Activated CD4-positive, alpha-beta T cell treated with anti-CD3 and anti-CD28 coated beads for 4 hours (primary cell): ENCODE measurements around the gene TBC1D5.

ENCODE experiments used
- DNase-seq, 2 donors: peaks; one replicate each; pipeline ENCODE4 v3.0.0-alpha.2; 2020

TBC1D5 gene

DNA sequence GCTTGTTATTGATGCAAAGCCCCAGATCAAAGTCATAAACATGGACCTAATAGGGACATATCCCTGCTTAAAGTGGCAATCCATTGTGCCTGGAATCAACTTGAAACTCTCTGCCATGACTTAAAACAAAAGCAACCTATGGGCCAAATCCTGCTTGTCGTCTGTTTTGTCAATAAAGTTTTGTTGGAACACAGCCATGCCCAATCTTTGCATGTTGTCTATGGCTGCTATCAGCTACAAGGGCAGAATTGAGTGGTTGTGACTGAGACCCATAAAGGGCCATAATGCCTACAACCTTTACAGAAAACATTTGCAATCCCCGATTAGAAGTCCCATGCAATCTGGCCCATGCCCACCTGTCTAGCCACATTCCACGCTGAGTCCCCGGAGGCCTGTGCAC lies 622.3 kb downstream of the TBC1D5 start:
- no peak for DNase-seq

DNA sequence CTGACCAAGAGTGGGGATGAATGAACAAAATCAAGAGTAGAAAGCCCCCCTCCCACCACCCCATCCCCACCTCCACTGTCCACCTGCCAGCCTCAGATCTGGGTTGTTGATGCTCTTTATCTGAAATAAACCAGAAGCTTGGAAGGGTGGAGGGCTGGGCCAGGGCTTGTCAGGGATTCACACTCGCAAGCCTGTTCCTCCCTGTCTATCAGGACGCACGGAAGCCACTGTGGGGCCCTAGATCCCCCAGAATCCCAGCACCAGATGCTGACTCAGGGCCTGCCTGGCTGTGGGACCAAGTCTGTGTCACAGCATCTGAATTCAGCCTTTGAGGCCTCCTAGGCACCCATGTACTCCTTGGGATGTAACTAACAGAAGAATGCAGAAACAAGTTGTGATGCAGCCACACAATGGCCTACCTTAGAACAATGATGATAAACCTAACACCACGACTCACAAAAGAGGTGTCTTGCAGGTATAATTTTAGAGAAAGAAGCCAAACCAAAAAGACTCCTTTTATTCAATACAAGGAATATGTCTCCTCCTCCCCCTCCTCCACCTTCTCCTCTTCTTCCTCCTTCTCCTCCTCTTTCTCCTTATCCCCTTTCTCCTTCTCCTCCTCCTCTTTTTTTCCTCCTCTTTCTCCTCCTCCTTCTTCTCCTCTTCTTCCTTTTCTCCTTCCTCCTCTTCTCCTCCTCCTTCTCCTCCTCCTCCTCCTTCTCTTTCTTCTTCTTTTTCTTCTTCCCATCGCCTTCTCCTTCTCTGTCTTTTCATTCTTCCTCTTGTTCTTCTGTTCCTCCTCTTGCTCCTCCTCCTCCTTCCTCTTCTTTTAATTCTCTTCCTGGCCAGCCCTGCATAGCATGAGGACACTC lies 623.0 kb downstream of the TBC1D5 start:
- DNase-seq, result no peak

DNA sequence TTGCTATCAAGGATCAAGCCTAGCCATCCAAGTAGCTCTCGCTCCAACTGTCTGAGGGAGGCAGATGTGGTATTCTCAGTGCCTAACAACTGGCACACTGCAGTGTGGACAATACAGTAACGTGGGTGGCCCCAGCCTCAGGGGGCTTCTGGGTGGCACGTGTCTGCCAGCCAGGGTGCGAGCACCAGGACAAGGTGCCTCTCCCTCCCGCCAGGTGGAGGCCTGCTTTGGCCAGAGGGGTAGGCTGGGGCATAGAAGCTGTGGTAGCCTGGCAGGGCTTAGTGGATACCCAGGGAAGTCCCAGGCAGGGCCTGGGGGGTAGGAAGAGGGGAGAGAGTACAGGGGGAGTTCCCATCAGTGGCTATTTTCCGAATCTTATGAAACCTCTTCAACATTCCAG lies 623.7 kb downstream of the TBC1D5 start:
- no peak for DNase-seq

DNA sequence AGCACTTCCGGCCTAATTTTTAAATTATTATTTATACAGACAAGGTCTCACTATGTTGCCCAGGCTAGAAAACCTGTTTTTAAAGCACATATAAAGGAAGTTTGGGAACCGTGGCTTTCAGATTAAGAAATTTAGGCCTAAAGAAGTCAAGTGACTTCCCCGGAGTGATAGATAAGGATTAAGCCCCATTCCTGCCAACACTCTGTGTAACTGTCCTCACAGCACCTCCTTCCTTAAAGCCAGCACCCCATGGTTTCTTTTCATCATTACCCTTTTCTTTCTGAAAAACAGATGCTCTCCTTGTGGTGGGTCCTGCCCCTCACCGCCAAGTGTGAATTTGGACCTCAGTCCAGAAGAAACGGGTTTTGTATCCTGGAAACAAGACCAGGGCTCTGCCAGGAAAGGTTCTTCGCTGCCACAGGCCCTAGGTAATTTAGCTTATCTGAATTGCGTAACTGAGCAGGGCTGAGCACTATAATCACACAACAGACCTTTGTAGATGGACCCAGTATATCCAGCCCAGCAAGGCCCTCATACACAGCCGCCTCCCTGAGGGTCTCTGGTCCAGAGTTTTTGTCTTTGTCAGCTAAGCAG lies 626.3 kb downstream of the TBC1D5 start:
- DNase-seq, result no peak

DNA sequence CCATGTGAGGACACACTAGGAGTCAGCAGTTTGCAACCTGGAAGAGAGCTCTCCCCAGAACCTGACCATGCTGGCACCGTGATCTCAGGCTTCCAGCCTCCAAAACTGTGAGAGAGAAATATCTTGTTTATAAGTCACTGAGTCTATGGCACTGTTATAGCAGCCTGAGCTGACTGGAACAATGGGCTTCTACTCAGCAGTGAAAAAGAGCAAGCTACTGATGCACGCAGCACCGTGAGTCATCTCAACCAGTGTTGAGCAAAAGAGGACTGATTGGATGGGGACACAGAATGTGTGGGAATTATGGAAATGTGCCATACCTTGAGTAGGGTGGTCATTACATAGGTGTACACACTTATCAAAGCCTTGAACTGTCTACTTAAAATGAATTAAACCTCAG lies 627.2 kb downstream of the TBC1D5 start:
- no peak for DNase-seq

DNA sequence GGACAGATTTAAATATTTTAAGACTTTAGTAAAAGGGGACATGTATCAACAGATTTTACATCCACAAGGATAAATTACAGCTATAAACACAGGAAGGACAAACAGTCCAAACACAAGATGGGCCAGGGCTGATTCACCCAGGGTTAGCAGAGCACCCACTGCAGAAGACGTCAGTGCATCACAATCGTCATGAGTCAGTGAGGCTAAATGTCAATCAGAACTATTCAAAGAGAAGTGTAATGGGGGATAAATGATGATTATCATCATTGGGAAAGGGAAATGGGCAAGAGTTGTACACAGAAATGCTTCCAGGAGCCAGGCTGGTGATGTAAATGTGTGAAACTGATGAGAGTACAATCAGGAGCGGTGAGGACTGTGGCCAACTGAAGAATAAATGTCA lies 630.8 kb downstream of the TBC1D5 start:
- no peak for DNase-seq

DNA sequence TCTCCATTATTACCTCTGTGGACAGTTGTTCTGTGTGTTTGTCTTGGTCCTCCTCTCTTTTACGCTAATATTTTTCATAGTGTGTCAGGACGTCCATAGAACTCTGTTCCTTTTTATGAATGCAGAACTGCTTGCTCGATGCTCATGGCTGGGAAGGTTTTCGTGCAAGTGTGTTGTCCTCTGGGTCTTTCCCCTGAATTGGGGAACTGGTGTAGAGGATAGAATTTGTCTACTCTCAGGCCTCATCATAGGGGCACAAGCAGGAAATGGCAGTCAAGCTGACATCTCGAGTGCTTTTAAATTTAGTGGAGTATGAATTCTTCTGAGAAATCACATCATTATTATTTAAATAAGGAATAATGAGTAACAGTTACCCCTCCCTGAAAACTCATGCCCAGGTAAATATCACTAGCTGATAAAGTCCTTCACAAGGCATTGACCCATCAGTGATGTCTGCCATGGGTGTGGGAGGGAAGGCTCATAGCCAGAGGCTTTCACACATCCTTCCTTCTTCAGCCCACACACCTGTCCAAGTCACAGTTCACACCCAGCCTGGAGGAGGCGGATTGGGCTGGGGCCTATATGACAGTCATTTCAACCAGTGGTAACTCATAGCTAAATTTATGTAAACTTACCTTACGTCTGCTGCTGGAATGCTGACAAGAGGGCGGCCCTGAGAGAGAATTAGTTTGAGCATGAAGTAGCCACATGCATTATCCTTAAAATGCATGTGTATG lies 631.6 kb downstream of the TBC1D5 start:
- no peak for DNase-seq
